T47D (cell line): ENCODE data around the gene SH2B3.
A peak's percentile ranks its signal among the peaks of the same experiment; 100 is the strongest.
"Not testable (repeated sequence)": the region's sequence is repeated elsewhere in the genome, so short reads cannot be mapped to it uniquely, and the experiment has no call there.

Source experiments
- DNase-seq, 2 experiments: peaks; one replicate each; pipeline versions ENCODE4 v3.0.0 to v3.0.0-alpha.2; 2011 to 2012; ENCODE audit warnings: low read depth in 1 of 2, low spot score in 1 of 2
- JUND ChIP-seq: IDR thresholded peaks from 2 replicates; pipeline ENCODE4 v1.6.1; 2012; ENCODE audit warnings: low read depth
- in situ Hi-C: cut with HindIII; loops from 2 replicates; pipeline ENCODE4 v1.10.0; 2016; ENCODE audit warnings: low sequenced_read_pairs, low pct_unique_long_range_greater_than_20kb

SH2B3 gene

GRCh38 chr12:111394480-111394879 is 11.2 kb upstream of the SH2B3 start:
- no peak for DNase-seq
- in situ Hi-C loops: no loop called here
- TF ChIP-seq JUND: no peak

- in situ Hi-C loops: no loop called here
- no peak for DNase-seq
- no peak for TF ChIP-seq JUND
Measured at GRCh38 chr12:111395336-111396187, 10.2 kb upstream of the SH2B3 start.

- DNase-seq, in situ Hi-C loops: not testable (repeated sequence)
Measured at GRCh38 chr12:111396271-111396670, 9.5 kb upstream of the SH2B3 start.

GRCh38 chr12:111396726-111397445 is 8.8 kb upstream of the SH2B3 start:
- in situ Hi-C loops: no loop called here
- no peak; the same call in 1 of the 2 replicates for TF ChIP-seq JUND
- peak; percentile 83 to 88 for DNase-seq

- no peak for DNase-seq
- no peak for TF ChIP-seq JUND
- in situ Hi-C loops: no loop called here
Measured at GRCh38 chr12:111398530-111398929, 7.2 kb upstream of the SH2B3 start.

- DNase-seq, in situ Hi-C loops: not testable (repeated sequence)
Measured at GRCh38 chr12:111399741-111400404, 5.8 kb upstream of the SH2B3 start.

GRCh38 chr12:111401167-111401605 is 4.5 kb upstream of the SH2B3 start:
- DNase-seq: no peak
- in situ Hi-C loops: no loop called here
- TF ChIP-seq JUND: no peak

GRCh38 chr12:111402490-111402824 is 3.3 kb upstream of the SH2B3 start:
- in situ Hi-C loops, DNase-seq: not testable (repeated sequence)

- DNase-seq: no peak
- in situ Hi-C loops: no loop called here
- no peak for TF ChIP-seq JUND
Measured at GRCh38 chr12:111404362-111405148, 1.2 kb upstream of the SH2B3 start.

- no peak for TF ChIP-seq JUND
- in situ Hi-C loops: no loop called here
- peak; percentile 93 to 99 for DNase-seq
Measured at GRCh38 chr12:111405149-111405858, 419 bp upstream of the SH2B3 start.

GRCh38 chr12:111406474-111407376 is 1.0 kb downstream of the SH2B3 start:
- in situ Hi-C loops: no loop called here
- no peak for DNase-seq
- TF ChIP-seq JUND: no peak
